ENCODE measurements around the gene DPP4. TPM values are rescaled to one million over a fixed set of nuclear protein-coding genes. Genes with fewer than 3 reads are reported as not detected.

The DPP4 gene
- polyA plus RNA-seq, 1 donor from 2014 or later, result not detected

GRCh38 chr2:161999321-161999720, 74.7 kb downstream of the DPP4 start:
- no peak for TF ChIP-seq EZH2 (IDR thresholded peaks at IDR 0.05; ENCODE audit: borderline replicate concordance, insufficient read depth, low read length, poor library complexity, severe bottlenecking)
- no peak for TF ChIP-seq MXI1 (conservative IDR thresholded peaks at IDR 0.05; ENCODE audit: poor library complexity, severe bottlenecking)
- TF ChIP-seq EP300 (conservative IDR thresholded peaks at IDR 0.05; ENCODE audit: poor library complexity, severe bottlenecking), result no peak
- Histone ChIP-seq H3F3A (ENCODE audit: insufficient read depth, low read length, poor library complexity, severe bottlenecking) (no peaks in the 10 kb centered on the region), H3K79me2 (replicated peaks; ENCODE audit: insufficient read depth, low read length) (no peaks in the 10 kb centered on the region), H3K36me3 (ENCODE audit: insufficient read depth, low read length) (no peaks in the 10 kb centered on the region), H2AFZ (ENCODE audit: low read depth, low read length) (no peak overlapping the region), H3K4me3 (ENCODE audit: low read length) (no peak overlapping the region), H3K9me2 (ENCODE audit: insufficient read depth, low read length) (no peaks in the 10 kb centered on the region), H3K4me2 (ENCODE audit: low read length) (no peak overlapping the region), H3K27ac (ENCODE audit: low read length) (no peak overlapping the region), H3K27me3 (ENCODE audit: insufficient read depth, low read depth, low read length) (no peaks in the 10 kb centered on the region), H4K20me1 (ENCODE audit: insufficient read depth) (no peaks in the 10 kb centered on the region), H3K9me3 (ENCODE audit: low read length) (no peaks in the 10 kb centered on the region), H3K9ac (ENCODE audit: low read length) (no peak overlapping the region)

- no peak overlapping the region for H3K27ac ChIP-seq (ENCODE audit: low read length)
- no peak overlapping the region for H3K4me3 ChIP-seq (ENCODE audit: low read length)
- no peaks in the 10 kb centered on the region for H3K36me3 ChIP-seq (ENCODE audit: insufficient read depth, low read length)
- TF ChIP-seq POLR2AphosphoS5 (IDR thresholded peaks at IDR 0.05) (no peak), RAD21 (conservative IDR thresholded peaks at IDR 0.05) (no peak), TAF1 (IDR thresholded peaks at IDR 0.05; ENCODE audit: low read depth) (no peak), REST (IDR thresholded peaks at IDR 0.05; ENCODE audit: borderline replicate concordance) (no peak), MXI1 (conservative IDR thresholded peaks at IDR 0.05; ENCODE audit: poor library complexity, severe bottlenecking) (no peak), EP300 (conservative IDR thresholded peaks at IDR 0.05; ENCODE audit: poor library complexity, severe bottlenecking) (no peak), SMC3 (conservative IDR thresholded peaks at IDR 0.05; ENCODE audit: poor library complexity) (no peak), CTCF (IDR thresholded peaks at IDR 0.05; ENCODE audit: poor library complexity, severe bottlenecking) (no peak), EZH2 (IDR thresholded peaks at IDR 0.05; ENCODE audit: borderline replicate concordance, insufficient read depth, low read length, poor library complexity, severe bottlenecking) (no peak)
- no peaks in the 10 kb centered on the region for H3K79me2 ChIP-seq (replicated peaks; ENCODE audit: insufficient read depth, low read length)
- H4K20me1 ChIP-seq (ENCODE audit: insufficient read depth), result no peaks in the 10 kb centered on the region
- H3K27me3 ChIP-seq (ENCODE audit: insufficient read depth, low read depth, low read length), result no peaks in the 10 kb centered on the region
- no peaks in the 10 kb centered on the region for H3F3A ChIP-seq (ENCODE audit: insufficient read depth, low read length, poor library complexity, severe bottlenecking)
- no peaks in the 10 kb centered on the region for H3K9me2 ChIP-seq (ENCODE audit: insufficient read depth, low read length)
- H3K9ac ChIP-seq (ENCODE audit: low read length), result no peak overlapping the region
- no peaks in the 10 kb centered on the region for H3K9me3 ChIP-seq (ENCODE audit: low read length)
- no peak overlapping the region for H3K4me2 ChIP-seq (ENCODE audit: low read length)
- H2AFZ ChIP-seq (ENCODE audit: low read depth, low read length), result no peak overlapping the region
Measured at GRCh38 chr2:161998857-161999256, 75.2 kb downstream of the DPP4 start.

Measured in neural cell (in vitro differentiated cells).